GM12891 (cell line): ENCODE data around the gene SYNPO.

Experiments used
- DNase-seq: peaks from one replicate; pipeline ENCODE4 v3.0.0; 2011; ENCODE audit warnings: low spot score; ENCODE audit not compliant: insufficient read length
- FAIRE-seq: peaks from 2 replicates; lab custom pipeline; 2011; peaks lifted over from hg19 to GRCh38; lab: Jason Lieb, UNC
- PAX5 ChIP-seq: IDR thresholded peaks from 2 replicates; pipeline ENCODE4 v1.6.1; 2011; ENCODE audit warnings: low read length, moderate library complexity, mild to moderate bottlenecking; ENCODE audit not compliant: insufficient read depth, severe bottlenecking
- POLR2A ChIP-seq: IDR thresholded peaks from 2 replicates; pipeline ENCODE4 v1.6.1; 2011; ENCODE audit warnings: low read depth, low read length, control low read depth
- POLR2AphosphoS5 ChIP-seq: IDR thresholded peaks from 2 replicates; pipeline ENCODE4 v1.6.1; 2011; ENCODE audit warnings: low read depth, low read length, control low read depth
- POU2F2 ChIP-seq: IDR thresholded peaks from 2 replicates; pipeline ENCODE4 v1.6.1; 2011; ENCODE audit warnings: low read depth, mild to moderate bottlenecking, control low read depth, low read length, moderate library complexity
- SPI1 ChIP-seq: IDR thresholded peaks from 2 replicates; pipeline ENCODE4 v1.6.1; 2011; ENCODE audit warnings: low read depth, low read length, control low read depth
- TAF1 ChIP-seq: IDR thresholded peaks from 2 replicates; pipeline ENCODE4 v1.6.1; 2011; ENCODE audit warnings: low read depth, low read length, control low read depth

Gene SYNPO

GRCh38 chr5:150642991-150643710 lies 2.7 kb downstream of the SYNPO start:
- TF ChIP-seq POLR2A: no peak
- TF ChIP-seq SPI1: no peak
- FAIRE-seq (no peak), DNase-seq (no peak)

- no peak for FAIRE-seq
Observed at GRCh38 chr5:150644058-150644457, 3.6 kb downstream of the SYNPO start.

GRCh38 chr5:150644514-150644913 lies 4.1 kb downstream of the SYNPO start:
- no peak for FAIRE-seq

More at GRCh38 chr5:150644058-150644457, 3.6 kb downstream of the SYNPO start:
- no peak for DNase-seq
- TF ChIP-seq POLR2A (no peak), POLR2AphosphoS5 (no peak), PAX5 (no peak), SPI1 (no peak), POU2F2 (no peak), TAF1 (no peak)

GRCh38 chr5:150645070-150645700 lies 4.7 kb downstream of the SYNPO start:
- DNase-seq: no peak
- TF ChIP-seq POLR2AphosphoS5: no peak
- TF ChIP-seq POLR2A: no peak
- no peak for TF ChIP-seq PAX5
- no peak for TF ChIP-seq SPI1
- no peak for TF ChIP-seq TAF1
- no peak for TF ChIP-seq POU2F2
- no peak for FAIRE-seq

More at GRCh38 chr5:150644514-150644913, 4.1 kb downstream of the SYNPO start:
- no peak for TF ChIP-seq SPI1
- TF ChIP-seq TAF1: no peak
- TF ChIP-seq POLR2AphosphoS5: no peak
- TF ChIP-seq POLR2A: no peak
- no peak for TF ChIP-seq POU2F2
- TF ChIP-seq PAX5: no peak
- no peak for DNase-seq

- TF ChIP-seq TAF1 (no peak), SPI1 (no peak), POLR2A (no peak), POU2F2 (no peak), PAX5 (no peak), POLR2AphosphoS5 (no peak)
- DNase-seq (no peak), FAIRE-seq (no peak)
Observed at GRCh38 chr5:150647275-150648251, 7.1 kb downstream of the SYNPO start.

- FAIRE-seq: no peak
- TF ChIP-seq SPI1: no peak
- TF ChIP-seq POLR2A: no peak
- TF ChIP-seq POU2F2: no peak
- TF ChIP-seq PAX5: no peak
- no peak for TF ChIP-seq TAF1
- TF ChIP-seq POLR2AphosphoS5: no peak
- no peak for DNase-seq
Observed at GRCh38 chr5:150648294-150649107, 8.0 kb downstream of the SYNPO start.

GRCh38 chr5:150649108-150650020 lies 8.9 kb downstream of the SYNPO start:
- FAIRE-seq (no peak), DNase-seq (no peak)
- no peak for TF ChIP-seq POU2F2
- no peak for TF ChIP-seq POLR2AphosphoS5
- no peak for TF ChIP-seq TAF1
- no peak for TF ChIP-seq SPI1
- no peak for TF ChIP-seq POLR2A

GRCh38 chr5:150650021-150651006 lies 9.9 kb downstream of the SYNPO start:
- TF ChIP-seq PAX5: no peak
- no peak for TF ChIP-seq SPI1
- no peak for TF ChIP-seq POU2F2
- no peak for TF ChIP-seq TAF1
- TF ChIP-seq POLR2A: no peak
- TF ChIP-seq POLR2AphosphoS5: no peak
- DNase-seq: no peak
- no peak for FAIRE-seq
